Measurements from ENCODE around the gene RAB6B. TPM values are rescaled to one million over a fixed set of nuclear protein-coding genes. Genes with fewer than 3 reads are reported as not detected.

Gene RAB6B
- polyA plus RNA-seq, 1 experiment = 3.0 TPM

DNA sequence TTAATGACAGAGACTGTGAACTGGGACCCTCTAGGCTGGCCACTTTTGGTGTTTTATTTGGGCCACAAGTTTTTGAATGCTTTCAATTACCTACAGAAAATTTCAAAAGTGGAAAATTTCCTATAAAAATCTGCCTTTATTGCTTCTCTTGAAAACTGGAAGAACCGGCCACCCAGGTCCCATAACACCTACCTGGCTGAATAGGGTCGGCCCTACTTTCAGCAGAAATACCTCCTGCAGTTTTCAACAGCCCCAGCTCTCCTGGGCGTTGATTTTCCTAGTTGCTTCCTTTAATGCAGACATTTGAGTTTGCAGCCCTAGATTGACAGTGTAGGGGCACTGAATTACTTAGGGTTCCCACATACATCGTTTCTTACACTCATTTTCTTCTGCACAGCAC is 90.8 kb downstream of the RAB6B start:
- ChIA-PET CTCF (interaction anchor here (1.6 kb wide), 1 partner anchor 13 kb away, joined by 3 read pairs; no protein-coding TSS in a partner anchor), POLR2A (no interaction called here)
- DNase-seq (ENCODE audit: low read depth) = no peak
- Histone ChIP-seq H3K4me3 (ENCODE audit: low read depth, low read length) (no peak overlapping the region), H3K27me3 (ENCODE audit: control insufficient read depth, insufficient read depth, low read length) (peaks cover 3% of the 10 kb centered on the region), H3K36me3 (ENCODE audit: control insufficient read depth, insufficient read depth, low read length) (no peaks in the 10 kb centered on the region)
- TF ChIP-seq, protein P1, sequence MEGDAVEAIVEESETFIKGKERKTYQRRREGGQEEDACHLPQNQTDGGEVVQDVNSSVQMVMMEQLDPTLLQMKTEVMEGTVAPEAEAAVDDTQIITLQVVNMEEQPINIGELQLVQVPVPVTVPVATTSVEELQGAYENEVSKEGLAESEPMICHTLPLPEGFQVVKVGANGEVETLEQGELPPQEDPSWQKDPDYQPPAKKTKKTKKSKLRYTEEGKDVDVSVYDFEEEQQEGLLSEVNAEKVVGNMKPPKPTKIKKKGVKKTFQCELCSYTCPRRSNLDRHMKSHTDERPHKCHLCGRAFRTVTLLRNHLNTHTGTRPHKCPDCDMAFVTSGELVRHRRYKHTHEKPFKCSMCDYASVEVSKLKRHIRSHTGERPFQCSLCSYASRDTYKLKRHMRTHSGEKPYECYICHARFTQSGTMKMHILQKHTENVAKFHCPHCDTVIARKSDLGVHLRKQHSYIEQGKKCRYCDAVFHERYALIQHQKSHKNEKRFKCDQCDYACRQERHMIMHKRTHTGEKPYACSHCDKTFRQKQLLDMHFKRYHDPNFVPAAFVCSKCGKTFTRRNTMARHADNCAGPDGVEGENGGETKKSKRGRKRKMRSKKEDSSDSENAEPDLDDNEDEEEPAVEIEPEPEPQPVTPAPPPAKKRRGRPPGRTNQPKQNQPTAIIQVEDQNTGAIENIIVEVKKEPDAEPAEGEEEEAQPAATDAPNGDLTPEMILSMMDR (IDR thresholded peaks at IDR 0.05; ENCODE audit: insufficient read depth, low read depth, low read length) = no peak

DNA sequence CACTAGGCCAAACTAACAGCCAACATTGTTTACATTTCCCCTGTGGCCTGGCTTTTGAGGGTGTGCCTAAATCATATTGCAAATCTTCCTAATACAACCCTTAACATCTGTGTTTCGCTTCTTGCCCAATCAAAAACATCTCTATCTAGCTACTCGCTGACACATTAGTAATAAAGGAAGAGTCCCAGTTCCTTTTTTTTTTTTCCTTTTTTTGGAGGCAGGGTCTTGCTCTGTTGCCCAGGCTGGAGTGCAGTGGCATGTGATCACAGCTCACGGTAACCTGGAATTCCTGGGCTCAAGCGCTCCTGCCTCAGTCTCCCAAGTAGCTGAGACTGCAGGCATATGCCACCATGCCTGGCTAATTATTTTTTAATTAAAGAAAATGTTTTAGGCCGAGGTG is 92.2 kb downstream of the RAB6B start:
- no peak overlapping the region for H3K4me3 ChIP-seq (ENCODE audit: low read depth, low read length)
- TF ChIP-seq, protein P1 (IDR thresholded peaks at IDR 0.05; ENCODE audit: insufficient read depth, low read depth, low read length) = no peak
- peaks cover 4% of the 10 kb centered on the region for H3K27me3 ChIP-seq (ENCODE audit: control insufficient read depth, insufficient read depth, low read length)
- H3K36me3 ChIP-seq (ENCODE audit: control insufficient read depth, insufficient read depth, low read length) = no peaks in the 10 kb centered on the region
- POLR2A ChIA-PET = no interaction called here
- CTCF ChIA-PET = interaction anchor here (0.6 to 1.2 kb wide), 3 partner anchors 11 to 147 kb away, joined by 3 to 4 read pairs (median 4); no protein-coding TSS in a partner anchor
- no peak for DNase-seq (ENCODE audit: low read depth)

DNA sequence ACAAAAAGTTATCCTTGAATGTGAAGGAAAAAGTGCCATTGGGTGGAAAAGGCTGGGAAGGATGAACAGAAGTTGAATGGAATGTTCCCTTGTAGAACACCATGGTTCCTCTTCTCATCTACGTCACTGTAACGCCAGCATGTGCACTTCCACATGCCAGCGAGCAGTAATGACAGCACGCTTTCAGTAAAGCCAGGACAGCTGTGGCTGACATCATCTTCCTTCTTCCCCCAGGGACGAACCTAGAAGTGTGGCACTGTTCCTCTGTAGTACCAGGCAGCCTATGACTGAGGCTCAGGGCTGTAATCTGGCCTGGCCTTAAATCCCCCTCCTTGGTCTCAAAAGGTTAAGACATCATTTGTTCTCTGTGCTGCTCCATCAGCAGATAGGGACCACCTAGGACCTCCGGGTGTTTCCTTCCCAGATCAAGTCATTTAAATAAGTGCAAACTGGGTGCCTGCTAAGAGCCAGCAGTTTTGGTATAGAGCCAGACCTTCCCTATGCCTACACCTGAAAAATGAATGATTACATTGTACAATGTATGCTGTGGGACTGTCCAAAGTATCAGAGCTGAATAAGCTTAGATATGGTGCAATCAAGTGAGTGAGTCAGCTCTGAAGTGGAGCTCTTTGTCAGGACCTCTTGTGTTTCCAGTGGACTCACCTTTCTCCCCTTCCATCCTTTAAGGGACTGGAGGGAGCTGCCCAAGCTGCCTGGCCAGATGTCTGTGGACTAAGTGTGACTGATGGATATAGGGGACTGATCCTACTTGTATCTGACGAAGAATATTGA is 95.7 kb downstream of the RAB6B start:
- Histone ChIP-seq H3K27me3 (ENCODE audit: control insufficient read depth, insufficient read depth, low read length) (peaks cover 4% of the 10 kb centered on the region), H3K36me3 (ENCODE audit: control insufficient read depth, insufficient read depth, low read length) (no peaks in the 10 kb centered on the region), H3K4me3 (ENCODE audit: low read depth, low read length) (no peak overlapping the region)
- ChIA-PET CTCF (interaction anchor here (0.7 kb wide), 1 partner anchor 69 kb away, joined by 3 read pairs; no protein-coding TSS in a partner anchor), POLR2A (no interaction called here)
- DNase-seq (ENCODE audit: low read depth) = no peak
- TF ChIP-seq, protein P1 (IDR thresholded peaks at IDR 0.05; ENCODE audit: insufficient read depth, low read depth, low read length) = no peak

DNA sequence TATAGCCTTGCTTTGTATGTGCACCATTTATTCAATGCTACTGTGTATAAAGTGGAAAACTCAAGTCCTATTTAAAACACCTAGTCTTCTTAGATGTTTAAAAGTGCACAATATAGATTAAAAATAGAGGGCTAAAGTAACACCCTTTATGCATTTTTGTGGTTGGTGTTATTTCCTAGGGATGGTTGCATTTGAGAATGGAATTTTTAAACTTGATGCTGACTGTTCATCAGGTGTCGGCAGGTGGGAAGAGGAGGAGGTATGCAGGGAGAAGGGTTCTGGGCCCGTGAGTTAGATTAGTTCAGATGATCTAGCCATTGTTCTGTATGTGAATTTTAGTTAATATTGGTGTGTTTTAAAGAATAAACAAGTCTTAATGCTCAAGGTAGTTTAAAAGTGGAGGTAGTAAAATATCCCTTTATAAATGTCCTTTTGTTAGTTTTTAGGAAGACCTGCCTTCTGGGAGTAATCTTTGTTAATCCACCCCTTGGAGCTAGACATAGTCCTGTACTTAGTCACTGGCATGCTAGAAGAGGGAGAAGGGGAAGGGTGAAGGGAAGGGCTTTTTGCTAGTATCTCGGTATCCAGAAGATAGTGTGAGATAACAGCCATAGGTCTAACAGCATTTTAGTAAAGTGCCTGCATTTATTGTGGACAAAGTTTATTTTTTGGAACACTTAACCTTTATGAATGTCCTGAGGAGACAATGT is 98.1 kb downstream of the RAB6B start:
- no peak for DNase-seq (ENCODE audit: low read depth)
- H3K27me3 ChIP-seq (ENCODE audit: control insufficient read depth, insufficient read depth, low read length) = peaks cover 4% of the 10 kb centered on the region
- ChIA-PET CTCF (no interaction called here), POLR2A (interaction anchor here (0.6 kb wide), 1 partner anchor 635 kb away, joined by 3 read pairs; no protein-coding TSS in a partner anchor)
- no peak overlapping the region for H3K4me3 ChIP-seq (ENCODE audit: low read depth, low read length)
- no peaks in the 10 kb centered on the region for H3K36me3 ChIP-seq (ENCODE audit: control insufficient read depth, insufficient read depth, low read length)
- TF ChIP-seq, protein P1 (IDR thresholded peaks at IDR 0.05; ENCODE audit: insufficient read depth, low read depth, low read length) = no peak

DNA sequence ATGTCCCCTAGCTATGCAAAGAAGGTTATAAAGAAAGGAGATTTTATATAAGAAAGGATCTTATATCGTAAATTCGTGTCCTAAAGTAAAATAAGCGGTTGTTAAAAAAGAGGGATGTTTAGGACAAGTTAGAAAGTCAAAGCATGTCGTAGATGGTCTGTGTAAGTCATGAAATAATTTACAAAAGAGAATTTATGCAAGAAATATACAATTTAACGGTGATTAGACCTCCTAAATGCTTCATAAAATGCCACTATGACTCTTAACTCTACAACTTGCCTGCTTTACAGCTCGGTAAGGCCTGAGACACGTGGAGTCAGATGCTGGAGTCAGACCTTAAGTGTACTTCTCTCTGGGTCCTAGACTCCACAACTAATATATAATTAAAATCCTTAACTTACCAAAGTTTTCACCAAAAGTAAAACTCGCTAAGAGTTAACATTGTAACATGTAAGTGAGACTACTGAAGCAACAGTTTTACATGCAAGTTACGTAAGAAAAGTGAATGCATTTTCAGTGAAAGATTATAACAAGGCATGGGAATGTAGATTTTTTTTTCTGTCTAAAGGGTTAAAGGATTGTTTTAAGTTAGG is 103.4 kb downstream of the RAB6B start:
- TF ChIP-seq, protein P1 (IDR thresholded peaks at IDR 0.05; ENCODE audit: insufficient read depth, low read depth, low read length) = no peak
- ChIA-PET CTCF (no interaction called here), POLR2A (no interaction called here)
- DNase-seq (ENCODE audit: low read depth) = no peak
- H3K36me3 ChIP-seq (ENCODE audit: control insufficient read depth, insufficient read depth, low read length) = no peaks in the 10 kb centered on the region
- no peak overlapping the region for H3K4me3 ChIP-seq (ENCODE audit: low read depth, low read length)
- H3K27me3 ChIP-seq (ENCODE audit: control insufficient read depth, insufficient read depth, low read length) = no peaks in the 10 kb centered on the region
